Stimulated activated CD8-positive, alpha-beta memory T cell treated with anti-CD3 and anti-CD28 coated beads, Interleukin-12 subunit alpha, Interleukin-12 subunit beta, amount 100 ng/mL, for 1 hour (primary cell): ENCODE measurements around the gene DYNC1H1.

Experiments used
- DNase-seq: peaks from one replicate; pipeline ENCODE4 v3.0.0-alpha.2; 2020; ENCODE audit warnings: low read depth

The DYNC1H1 gene

GRCh38 chr14:101964297-101965180, at the start of gene DYNC1H1:
TSS of gene DYNC1H1 (plus strand) at chr14:101964573. CDS start at chr14:101964692, 119 bp downstream.
- DNase-seq = peak; percentile 72

DNA sequence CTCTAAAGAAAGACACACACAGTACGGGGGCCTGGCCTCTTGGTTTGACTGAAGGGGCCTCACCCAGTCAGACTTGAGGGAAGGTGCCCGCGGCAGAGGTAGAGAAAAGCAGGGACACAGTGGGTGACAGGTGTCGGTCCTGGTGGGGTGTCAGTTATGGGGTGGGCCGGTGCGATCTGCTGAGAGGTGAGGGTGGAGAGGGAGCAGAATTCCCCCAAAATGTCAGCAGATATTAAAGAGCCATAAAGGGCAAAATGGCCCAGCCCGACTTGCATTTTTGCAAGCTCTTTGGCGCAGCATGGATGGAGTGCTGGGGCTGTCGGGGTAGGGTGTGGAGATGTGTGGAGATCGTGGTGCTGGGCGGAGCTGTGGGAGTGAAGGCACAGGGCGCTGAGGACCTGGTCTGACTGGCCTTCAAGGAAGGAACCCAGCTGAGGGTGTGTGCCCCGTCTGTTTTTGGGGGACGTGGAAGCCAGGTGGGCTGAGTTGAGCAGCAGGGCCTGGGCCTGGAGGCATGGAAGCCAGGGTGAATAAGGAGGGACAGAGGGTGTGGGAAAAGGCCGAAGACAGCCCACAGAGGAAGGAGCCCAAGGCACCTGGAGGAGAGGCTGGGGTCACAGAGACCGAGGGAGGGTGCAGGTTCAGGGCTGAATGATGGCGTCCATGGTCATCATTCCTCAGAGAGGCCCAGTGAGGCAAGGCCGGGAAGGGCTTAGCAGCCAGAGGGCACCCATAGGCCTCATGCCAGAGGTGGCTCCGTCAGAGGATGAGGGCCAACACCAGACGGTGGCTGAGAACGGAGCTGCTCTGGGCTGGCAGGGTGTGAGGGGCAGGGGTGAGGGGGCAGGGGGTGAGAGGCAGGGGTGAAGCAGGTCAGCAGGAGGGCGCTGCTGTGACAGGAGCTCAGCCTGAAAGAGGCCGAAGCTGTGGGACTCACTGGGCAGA, 48.2 kb upstream of the DYNC1H1 start:
- no peak for DNase-seq

- no peak for DNase-seq
These were observed 47.5 kb upstream of the DYNC1H1 start for GRCh38 chr14:101916816-101917412.

GRCh38 chr14:101917413-101918017, 46.9 kb upstream of the DYNC1H1 start:
- no peak for DNase-seq

- no peak for DNase-seq
These were observed 46.0 kb upstream of the DYNC1H1 start for GRCh38 chr14:101918065-101918989.

DNA sequence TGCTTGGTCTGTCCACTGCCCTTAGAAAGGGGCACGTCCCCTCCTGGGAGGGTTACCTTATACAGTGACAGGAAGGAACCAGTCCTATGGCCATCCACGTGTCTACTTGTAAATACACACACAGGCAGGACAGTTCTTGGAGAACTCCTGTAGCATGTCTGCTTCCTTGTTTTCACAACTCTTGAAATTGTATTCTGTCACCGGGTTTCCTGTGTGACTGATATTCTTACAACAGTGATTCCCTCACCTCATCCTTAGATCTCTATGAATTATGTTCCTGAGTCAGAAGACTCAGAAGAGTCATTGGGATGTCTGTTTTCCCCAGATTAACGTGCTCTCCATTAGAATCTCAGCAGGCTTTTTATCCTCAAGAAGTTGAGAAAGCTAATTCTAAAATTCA, 44.1 kb upstream of the DYNC1H1 start:
- no peak for DNase-seq

GRCh38 chr14:101922866-101923265, 41.5 kb upstream of the DYNC1H1 start:
- DNase-seq = no peak

- DNase-seq = no peak
These were observed 39.2 kb upstream of the DYNC1H1 start for GRCh38 chr14:101925152-101925551.

DNA sequence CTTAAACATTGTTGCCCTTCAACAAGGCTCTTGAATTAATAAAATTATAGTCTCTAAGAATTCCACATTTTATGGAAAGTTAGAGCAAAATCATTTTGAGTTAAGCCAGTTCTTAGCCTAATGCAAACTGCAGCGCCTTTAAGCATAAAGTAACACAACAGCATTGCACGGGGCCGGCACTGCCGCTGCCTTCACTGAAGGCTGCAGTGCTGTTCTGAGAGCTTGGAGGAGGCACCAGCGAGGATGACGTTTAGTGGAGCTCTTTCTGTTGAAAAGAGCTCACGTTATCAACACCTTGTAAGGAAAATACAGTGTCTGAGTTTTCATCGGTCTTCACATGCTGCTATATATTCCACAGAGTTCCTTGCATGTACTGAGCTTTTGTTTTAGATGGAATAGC, 38.3 kb upstream of the DYNC1H1 start:
- DNase-seq = no peak

- no peak for DNase-seq
These were observed 37.8 kb upstream of the DYNC1H1 start for GRCh38 chr14:101926620-101927019.

DNA sequence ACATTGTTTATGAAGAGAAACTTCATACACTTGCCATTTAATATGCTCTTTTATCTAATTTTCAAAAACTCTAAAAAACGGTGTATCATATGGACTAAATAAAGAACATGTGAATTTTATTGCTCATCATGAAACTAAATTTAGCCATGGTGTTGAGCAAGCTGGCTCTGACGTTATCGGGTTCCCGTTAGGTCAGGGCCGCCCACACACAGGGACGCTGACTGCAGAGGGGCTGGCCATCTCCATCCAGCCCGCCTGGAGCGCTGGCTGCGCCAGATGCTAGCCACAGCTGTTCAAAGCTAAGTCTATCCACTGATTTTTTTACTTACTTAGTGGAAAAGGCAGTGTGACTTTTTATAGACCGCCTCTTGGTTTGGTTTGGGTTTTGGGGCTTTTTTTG, 36.5 kb upstream of the DYNC1H1 start:
- DNase-seq = no peak

DNA sequence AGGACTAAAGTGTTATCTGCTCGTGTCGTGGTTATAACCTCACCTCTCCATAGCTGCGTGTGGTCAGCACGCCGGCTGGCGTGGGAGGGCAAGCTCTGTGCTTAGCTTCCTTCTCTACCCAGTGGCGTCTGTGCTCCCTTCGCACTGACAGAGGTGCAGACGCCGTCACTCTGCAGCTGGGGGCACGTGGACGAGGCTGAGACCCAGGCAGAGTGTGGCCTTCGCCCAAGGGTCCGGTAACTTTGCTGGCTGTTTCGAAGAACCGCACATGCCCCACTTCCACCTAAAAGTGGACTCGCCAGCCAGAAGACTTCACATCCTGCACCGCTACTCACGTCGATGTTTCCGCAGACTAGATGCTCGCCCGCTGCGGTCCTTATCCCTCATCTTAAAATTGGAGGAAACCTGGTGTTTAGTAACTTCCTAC, 35.9 kb upstream of the DYNC1H1 start:
- DNase-seq = no peak

GRCh38 chr14:101929096-101929495, 35.3 kb upstream of the DYNC1H1 start:
- no peak for DNase-seq

DNA sequence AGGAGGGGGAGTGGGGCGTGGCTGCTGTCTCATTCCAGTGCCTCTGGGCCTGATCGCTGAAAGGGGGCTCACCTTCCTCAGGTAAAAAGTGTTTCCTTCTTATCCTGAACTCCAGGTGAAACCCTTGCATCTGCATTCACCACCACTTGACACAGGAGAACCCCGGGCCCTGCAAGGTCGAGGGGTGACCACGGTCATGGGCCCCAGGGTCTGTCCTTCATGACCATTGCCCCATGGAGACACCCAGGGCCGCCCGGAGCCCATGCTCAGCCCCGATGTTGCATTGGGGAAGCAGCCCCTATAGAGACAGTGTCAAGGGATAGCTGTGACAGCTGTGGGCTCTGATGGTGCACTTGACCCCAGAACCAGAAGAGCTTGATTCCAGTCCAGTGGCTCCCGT, 34.4 kb upstream of the DYNC1H1 start:
- DNase-seq = no peak

DNA sequence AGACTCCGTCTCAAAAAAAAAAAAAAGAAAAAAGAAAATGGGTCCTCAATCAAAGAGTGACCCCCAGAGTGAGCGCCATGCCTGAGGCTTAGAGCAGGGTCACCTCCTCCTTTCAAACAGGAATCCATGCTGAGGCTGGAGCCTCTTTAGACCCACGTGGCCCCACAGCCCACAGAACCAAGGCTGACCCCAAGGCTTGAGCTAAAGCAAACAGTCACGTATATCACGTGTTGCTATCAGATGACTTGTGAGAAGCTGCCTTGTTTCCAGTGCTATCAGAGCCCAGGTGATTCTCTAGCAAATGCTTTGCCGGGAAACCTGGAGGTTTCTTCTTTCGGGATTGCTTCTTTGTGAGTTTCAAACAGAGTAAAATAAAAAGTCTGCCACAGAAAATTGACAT, 31.7 kb upstream of the DYNC1H1 start:
- no peak for DNase-seq

DNA sequence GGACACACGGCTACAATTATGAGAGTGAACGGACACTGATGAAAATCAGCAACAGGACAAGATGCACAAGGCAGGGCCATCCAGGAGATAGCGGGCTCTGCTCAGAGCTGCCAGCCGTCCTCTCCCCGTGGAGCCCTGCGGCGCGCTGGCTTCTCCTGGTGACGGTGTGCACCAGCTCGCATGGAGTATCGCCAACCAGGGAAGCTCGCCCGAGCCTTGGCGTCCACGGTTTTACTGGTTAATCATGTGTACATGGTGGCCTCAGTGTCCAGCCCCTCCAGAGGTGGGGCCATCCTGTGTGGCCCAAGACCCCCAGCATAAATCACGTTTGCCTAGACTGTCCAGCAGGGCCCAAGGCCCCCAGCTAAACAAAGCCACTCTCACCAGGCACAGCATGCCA, 31.2 kb upstream of the DYNC1H1 start:
- no peak for DNase-seq

- no peak for DNase-seq
These were observed 29.7 kb upstream of the DYNC1H1 start for GRCh38 chr14:101934601-101935150.

DNA sequence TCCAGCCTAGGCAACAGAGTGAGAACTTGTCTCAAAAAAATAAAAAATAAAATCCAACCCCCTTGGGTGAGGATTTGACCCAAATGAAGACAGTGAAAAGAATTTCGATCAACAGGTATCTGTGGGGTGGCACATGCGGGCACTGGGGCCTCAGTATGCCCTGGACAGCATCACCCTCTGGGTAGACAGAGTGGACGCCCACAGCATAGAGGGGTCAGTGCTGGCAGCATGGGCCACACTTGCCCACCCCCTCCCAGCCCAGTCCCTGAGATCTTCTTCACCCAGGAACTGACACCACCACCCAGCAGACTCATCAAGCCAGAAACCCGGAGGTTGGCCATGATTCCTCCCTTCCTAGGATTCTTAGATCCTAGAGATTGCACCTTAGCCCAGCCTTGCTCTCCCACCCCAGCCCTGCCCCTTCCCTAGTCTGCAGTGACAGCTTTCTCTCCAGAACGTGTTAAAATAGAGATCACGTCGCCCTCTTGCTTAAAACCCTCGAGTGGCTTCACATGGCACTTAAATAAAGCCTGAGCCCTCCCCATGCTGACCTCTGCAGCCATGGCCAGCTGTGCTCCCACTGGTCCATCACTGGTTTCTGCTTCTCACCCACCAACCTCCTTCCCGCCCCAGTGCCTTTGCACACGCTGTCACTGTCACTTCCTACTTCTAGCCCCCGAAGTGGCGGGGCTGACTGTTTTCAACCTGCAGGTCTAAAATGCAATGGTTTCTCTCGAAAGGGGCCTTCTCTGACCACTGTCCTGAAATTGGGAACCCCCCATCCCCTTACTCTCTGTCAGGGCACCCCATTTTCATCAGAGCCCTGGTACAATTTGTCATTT, 26.2 kb upstream of the DYNC1H1 start:
- no peak for DNase-seq

GRCh38 chr14:101939646-101940170, 24.7 kb upstream of the DYNC1H1 start:
- no peak for DNase-seq
